ENCODE measurements around the gene GRIK1.

The GRIK1 gene

GRCh38 chr21:29826386-29826785 is 113.4 kb downstream of the GRIK1 start:
- no peak for DNase-seq

DNA sequence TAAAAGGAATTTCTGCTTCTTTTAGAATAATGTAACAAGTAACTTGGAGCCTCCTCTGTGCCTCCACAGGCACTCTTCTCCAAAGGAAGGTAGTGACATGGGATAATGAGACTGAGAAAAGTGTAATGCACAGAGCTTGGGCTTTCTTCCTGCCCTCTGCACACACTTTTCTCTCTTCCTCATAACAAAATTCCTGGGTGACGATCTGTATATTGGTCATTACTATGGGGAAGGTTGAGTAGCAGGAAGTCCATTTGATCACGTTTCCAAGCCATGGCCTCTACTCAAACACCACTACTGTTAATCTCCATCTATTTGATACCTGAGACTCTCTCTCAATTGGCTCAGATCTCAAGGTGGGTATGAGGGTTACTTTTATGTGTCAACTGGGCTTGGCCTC is 113.9 kb downstream of the GRIK1 start:
- DNase-seq = no peak

DNA sequence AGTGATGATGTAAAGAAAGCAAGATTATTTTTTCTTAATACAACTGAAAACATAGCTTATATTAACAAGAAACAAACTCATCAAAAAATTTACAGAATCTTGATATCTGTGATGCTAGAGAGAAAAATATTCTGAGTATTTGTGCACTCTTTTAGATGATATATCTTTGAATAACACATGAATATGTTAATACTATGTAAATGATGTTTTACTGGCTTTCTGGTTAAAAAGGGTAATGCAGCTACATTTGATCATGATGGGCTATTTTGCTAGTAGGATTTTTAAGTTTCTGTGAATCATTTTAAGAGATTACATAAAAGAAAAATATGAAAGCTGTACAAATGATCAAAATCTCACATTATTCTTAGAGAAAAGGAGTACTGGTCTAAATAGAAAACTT is 114.5 kb downstream of the GRIK1 start:
- DNase-seq = no peak

DNA sequence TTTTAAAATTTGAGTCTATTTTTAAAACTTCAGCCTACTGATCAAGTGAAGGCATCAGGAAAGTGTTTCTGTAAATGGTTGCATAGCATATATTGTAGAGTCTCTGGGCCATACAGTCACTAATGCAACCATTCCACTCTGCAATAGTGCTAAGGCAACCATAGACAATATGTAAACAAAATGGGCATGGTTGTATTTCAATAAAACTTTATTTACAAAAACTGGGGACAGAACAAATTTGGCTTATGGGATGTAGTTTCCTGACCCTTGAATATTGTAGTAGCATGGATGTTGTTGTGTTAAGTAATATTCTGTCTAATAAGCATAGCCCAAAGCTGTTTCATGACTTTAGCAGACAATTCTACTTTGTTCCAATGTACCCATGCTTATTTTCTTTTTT is 117.7 kb downstream of the GRIK1 start:
- DNase-seq = no peak

DNA sequence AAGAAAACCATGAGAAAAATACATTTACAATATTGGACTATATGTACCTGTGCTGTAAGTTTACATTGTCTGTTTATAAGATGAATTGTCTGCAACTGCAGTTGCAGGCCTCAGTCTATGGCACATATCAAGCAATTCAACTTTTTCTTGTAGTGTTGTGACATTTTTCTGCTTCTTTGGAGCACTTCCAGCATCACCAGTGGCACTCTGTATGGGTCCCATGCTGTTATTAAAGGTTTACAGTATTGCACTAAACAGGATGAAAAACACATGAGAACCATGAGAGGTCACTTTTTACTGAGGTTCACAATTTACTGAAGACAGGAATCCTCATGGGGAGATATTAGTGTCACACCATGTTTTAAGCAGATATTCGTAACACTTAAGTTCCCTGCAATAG is 118.6 kb downstream of the GRIK1 start:
- no peak for DNase-seq

DNA sequence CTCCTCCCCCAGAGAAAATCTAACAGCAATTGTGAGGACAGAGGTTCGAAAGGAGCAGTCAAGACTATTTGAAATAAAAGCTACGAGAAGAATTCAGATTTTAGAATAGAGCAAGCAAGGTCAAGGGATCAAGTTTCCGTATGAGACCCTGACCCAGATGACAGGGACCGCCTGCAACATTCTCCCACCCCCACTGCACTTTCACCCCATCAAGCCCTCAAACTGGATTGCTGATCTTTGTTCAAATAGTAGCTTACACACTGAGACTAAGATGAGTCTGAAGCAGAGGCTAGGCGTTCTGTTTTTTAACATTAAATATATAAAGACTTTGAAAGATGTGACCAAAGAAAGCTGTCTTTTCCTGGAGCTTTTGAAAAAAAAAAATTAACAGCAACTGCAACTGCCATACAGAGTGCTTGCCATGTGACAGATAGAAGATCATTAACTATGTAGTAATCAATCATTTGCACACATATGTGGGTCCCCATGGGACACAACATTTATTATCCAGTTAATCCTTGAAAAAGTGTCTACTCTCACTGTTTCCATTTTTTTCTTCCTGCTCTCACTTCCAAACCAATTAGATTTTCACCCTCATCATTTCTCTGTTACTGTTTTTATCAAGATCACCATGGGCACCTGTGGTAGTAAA is 120.0 kb downstream of the GRIK1 start:
- no peak for DNase-seq

DNA sequence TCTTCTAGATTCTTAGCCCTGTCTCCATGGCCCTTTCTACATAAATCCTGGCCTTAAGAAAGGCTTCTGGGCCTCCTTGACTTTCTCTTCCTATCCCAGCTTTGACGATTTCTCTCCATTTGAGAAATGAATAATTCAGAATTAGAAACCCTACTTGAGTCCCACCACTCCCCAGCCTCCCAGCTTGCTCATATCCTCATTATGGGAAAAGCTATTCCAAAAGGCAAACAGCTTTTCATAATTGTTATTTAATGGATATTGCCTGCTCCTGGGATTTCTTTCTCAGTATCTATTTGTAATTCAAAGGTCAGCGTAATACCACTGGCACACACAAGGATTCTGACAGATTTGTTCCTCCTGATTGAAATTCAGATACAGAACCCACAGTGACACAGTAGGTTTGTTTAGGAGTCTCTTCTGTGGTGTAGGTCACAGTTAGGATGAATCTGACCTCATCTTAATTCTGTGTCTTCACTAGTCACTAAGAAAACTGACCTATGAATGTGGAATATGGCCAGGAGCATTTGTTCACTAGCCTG is 121.3 kb downstream of the GRIK1 start:
- no peak for DNase-seq

GRCh38 chr21:29817450-29817849 is 122.3 kb downstream of the GRIK1 start:
- no peak for DNase-seq

DNA sequence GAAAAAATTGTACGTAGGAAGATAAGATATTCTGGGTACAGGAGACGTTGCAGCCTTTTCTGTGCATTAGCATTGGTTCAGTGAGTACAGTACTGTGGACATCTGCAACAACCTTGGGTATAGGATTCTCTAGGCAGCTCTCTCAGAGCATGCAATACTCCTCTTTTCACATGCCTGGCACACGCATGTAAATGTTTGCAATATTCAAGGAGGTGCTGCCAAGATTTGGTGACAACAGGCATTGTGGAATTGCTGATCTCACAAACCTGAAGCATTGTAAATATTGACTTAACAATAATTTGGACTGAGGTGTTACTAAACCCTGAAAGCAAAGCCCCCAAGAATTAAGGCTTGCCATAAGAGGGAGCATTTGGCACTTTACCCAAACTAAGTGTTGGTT is 126.8 kb downstream of the GRIK1 start:
- no peak for DNase-seq

- DNase-seq = no peak
Observed at GRCh38 chr21:29810871-29811270, 128.9 kb downstream of the GRIK1 start.

GRCh38 chr21:29808153-29808552 is 131.6 kb downstream of the GRIK1 start:
- no peak for DNase-seq

DNA sequence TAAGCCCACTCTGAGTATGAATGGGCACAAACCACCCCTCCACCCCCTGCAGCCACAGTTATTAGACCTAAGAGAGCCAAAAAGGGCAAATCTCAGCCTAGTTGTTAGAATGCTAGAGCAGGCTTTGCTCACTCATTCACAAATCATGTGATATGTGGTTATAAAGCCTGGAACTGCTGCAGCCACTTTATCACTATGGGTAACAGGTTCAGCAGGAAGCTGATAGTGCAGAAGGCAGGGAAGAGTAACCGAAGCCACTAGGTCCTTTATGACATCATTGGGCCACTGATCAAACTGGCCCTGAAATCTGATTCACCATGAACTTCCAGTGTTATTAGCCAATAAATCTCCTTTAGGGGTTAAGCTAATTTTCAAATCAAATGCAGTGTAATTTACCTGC is 134.7 kb downstream of the GRIK1 start:
- no peak for DNase-seq

GRCh38 chr21:29803191-29803590 is 136.6 kb downstream of the GRIK1 start:
- DNase-seq = no peak

DNA sequence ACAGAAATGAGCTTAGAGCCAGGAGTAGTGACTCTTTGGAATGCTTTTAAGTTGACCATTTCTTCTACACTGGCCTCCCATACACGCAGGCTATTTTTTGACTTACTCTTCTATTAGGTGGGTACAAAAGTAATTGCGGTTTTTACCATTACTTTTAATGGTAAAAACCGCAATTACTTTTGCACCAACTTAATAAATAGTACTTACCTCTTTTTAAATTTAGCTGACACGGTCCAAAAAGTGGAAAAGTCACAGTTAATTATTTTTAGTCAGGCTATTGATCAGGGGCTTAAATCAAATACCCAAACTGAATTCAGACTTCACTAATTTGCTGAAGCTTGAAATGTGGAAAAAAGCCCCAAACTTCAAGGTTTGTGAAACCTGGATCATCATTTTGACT is 138.7 kb downstream of the GRIK1 start:
- no peak for DNase-seq

DNA sequence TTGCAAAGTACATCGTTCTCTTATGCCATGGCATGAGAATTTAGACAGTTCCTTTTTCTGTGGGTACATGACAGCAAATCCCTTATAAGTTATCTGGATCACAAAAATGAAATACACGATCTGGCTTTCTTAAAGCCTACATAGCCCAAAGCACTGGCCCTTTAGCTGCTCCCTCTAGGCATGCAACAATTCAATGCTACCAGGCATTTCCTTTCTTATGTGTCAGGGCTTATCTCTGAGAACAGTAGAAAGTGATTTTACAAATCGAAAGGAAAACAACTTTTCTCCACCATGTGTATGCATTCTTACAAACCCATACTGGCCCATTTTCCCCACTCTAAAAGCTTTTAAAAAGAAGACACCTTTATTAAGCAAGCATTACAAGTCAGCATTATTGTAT is 139.7 kb downstream of the GRIK1 start:
- DNase-seq = no peak

- DNase-seq = no peak
Observed at GRCh38 chr21:29798840-29799239, 141.0 kb downstream of the GRIK1 start.

- DNase-seq = no peak
Observed at GRCh38 chr21:29797155-29797554, 142.6 kb downstream of the GRIK1 start.

DNA sequence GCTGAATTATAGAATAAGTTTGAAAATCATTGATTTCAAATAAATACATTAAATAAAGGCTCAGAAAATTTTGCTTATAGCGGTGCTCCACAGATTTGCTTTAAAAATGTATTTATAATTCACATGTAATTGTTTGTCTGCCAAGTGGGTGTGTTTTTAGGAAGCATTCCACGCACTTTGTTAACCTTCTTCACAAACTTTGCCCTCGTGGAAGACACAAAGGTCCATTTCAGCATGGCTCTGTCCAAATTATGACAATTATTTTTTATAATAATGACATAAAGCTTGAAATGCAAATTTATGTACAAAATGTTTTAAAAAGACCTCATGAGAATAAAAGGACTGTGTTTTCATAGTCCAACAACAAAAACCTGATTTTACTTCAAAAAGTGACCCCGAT is 146.1 kb downstream of the GRIK1 start:
- no peak for DNase-seq

DNA sequence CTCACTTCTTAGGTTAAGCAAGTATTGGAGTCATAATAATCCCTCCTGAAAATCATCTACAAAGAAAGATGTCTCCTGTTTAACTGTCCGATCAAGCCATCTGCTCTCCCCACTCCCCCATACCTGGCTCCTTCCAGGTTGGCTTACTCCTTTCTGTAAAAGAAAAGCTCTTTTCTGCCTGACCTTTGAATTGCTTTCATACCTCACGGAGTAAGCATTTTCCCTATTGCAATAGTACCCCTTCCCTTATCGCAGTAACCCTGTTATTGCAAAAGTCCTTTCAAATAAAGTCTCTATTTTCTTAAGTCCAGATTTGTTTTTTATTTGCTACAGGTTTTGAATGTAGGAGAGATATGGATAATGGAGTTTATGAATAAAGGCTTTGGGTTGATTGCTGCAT is 150.4 kb downstream of the GRIK1 start:
- no peak for DNase-seq

GRCh38 chr21:29788752-29789151 is 151.0 kb downstream of the GRIK1 start:
- no peak for DNase-seq

DNA sequence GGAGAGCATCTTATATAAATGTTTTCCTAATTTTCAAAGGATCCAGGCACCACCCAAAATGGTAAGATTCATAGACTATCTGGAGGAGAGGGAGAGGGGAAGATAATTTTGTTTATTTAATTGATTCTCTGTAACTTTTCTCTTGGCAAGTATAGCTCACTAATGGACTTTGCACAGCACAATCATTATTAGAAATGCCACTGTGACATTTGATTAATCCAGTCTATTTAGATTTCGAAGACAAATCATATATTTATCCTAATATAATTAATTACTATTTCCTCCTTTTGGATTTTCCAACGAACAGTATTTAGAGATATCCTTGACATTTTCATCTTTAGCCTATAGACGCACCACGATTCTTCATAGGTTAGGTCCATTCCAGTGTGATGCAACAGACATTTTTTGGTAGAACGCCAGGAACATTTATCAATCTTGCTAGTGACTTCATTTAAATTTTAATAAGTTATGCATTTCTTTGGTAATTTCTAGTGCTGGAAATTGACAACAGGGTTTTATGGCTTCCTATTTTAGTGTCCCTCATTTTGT is 152.4 kb downstream of the GRIK1 start:
- DNase-seq = no peak

DNA sequence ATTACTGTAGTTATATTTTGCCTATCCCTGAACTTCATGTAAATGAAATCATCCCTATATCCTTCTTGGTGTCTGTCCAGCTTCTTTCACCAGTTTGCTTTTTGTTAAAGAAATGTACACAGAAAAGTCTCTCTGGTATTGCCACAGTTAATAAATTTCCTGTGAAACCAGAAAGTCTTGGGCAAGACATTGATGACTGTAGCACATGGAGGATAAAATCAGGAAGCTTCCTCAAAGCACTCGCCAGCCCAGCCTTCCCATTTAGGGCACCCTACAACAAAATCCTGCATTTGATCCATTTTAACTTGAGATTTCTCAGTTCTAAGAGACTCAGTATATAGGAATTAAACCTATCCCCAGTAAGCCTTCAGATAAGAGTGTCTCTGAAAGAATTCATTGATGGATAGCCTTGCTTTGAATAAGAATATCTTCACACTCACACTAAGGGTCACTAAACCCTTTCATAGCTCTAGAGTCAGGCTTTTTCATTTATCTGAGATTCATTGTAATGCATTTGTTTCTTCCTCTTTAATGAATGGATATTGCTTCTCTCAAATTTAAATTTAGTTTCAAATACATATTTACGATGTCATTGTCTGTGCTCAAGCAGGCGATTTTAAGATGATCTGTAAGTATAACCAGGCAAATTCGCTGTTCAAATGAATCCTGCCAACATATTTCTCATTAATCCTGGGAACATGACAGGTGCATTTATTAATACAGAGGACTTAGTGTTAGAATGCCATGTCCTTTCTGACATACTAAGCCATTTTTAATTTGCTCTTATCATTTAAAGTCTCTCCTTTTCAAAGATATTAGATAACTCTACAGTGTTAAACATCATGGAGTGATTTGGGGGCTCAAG is 153.1 kb downstream of the GRIK1 start:
- no peak for DNase-seq

GRCh38 chr21:29777160-29777559 is 162.6 kb downstream of the GRIK1 start:
- no peak for DNase-seq

DNA sequence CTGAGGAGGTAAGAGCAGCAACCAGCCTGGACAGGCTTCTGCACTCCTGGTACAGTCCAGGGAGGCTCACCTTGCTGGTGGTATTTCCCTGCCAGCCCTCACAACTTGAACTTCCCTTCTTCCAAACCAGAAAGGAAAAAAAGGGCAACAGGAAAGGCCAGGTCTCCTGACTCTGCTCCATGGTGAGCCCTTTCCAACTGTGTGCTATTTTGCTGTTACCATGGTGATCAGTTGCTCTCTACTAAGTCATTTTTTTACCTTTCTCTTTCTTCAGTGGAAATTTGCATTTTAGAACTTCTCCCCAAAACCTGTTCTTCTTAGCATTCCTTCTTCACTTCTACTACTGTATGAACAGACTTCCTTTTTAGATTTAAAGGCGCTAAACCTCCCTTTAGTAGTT is 164.3 kb downstream of the GRIK1 start:
- DNase-seq = no peak

All from CD4-positive, alpha-beta T cell treated with Interleukin-12 subunit alpha and Interleukin-12 subunit beta, for 1 hour (primary cell).